GM23338 (cell line): ENCODE results near the gene CCNB3. TPM values are rescaled to one million over a fixed set of nuclear protein-coding genes. Genes with fewer than 3 reads are reported as not detected.

Experiments
- ATAC-seq: fragments of 200-7000 bp; cut with Tn5 transposase; 3 replicates; pipeline ENCODE4 v1.9.1; 2020
- DNase-seq: peaks from one replicate; pipeline ENCODE4 v3.0.0-alpha.2; 2015; ENCODE audit warnings: low spot score
- H2AFZ ChIP-seq: fragments of 200-600 bp; sonication (generic); 2 replicates; pipeline ENCODE4 v1.8.0; 2016; ENCODE audit warnings: antibody characterized with exemption, mild to moderate bottlenecking, moderate library complexity
- H3F3A ChIP-seq: fragments of 200-600 bp; sonication (generic); replicated peaks from 2 replicates; pipeline ENCODE4 v1.8.0; 2017; ENCODE audit warnings: antibody characterized with exemption, mixed run types, low read depth
- H3K27ac ChIP-seq: fragments of 200-600 bp; sonication (generic); 2 replicates; pipeline ENCODE4 v1.6.1; 2016; ENCODE audit warnings: low read depth
- H3K27me3 ChIP-seq: fragments of 200-600 bp; sonication (generic); 2 replicates; pipeline ENCODE4 v1.8.0; 2016; ENCODE audit warnings: mild to moderate bottlenecking, mixed run types, moderate library complexity; ENCODE audit not compliant: insufficient read depth
- H3K36me3 ChIP-seq: fragments of 200-600 bp; sonication (generic); 2 replicates; pipeline ENCODE4 v1.8.0; 2016; ENCODE audit warnings: mild to moderate bottlenecking; ENCODE audit not compliant: insufficient read depth
- H3K4me1 ChIP-seq: fragments of 200-600 bp; sonication (generic); 2 replicates; pipeline ENCODE4 v1.8.0; 2016; ENCODE audit warnings: mild to moderate bottlenecking, moderate library complexity; ENCODE audit not compliant: insufficient read depth
- H3K4me2 ChIP-seq: fragments of 200-600 bp; sonication (generic); 2 replicates; pipeline ENCODE4 v1.7.1; 2017; ENCODE audit warnings: mixed run types
- H3K4me3 ChIP-seq: fragments of 200-600 bp; sonication (generic); 2 replicates; pipeline ENCODE4 v1.6.1; 2016; ENCODE audit warnings: mixed run types
- H3K79me2 ChIP-seq: fragments of 200-600 bp; sonication (generic); replicated peaks from 2 replicates; pipeline ENCODE4 v1.8.0; 2017; ENCODE audit warnings: mild to moderate bottlenecking; ENCODE audit not compliant: insufficient read depth
- H3K9me2 ChIP-seq: fragments of 200-600 bp; sonication (generic); 2 replicates; pipeline ENCODE4 v1.8.0; 2017; ENCODE audit not compliant: insufficient read depth
- H4K20me1 ChIP-seq: fragments of 200-600 bp; sonication (generic); replicated peaks from 2 replicates; pipeline ENCODE4 v1.8.0; 2017; ENCODE audit warnings: mild to moderate bottlenecking; ENCODE audit not compliant: insufficient read depth
- H3K27ac Mint-ChIP-seq: 2 replicates; pipeline ENCODE4 v1.8.0; 2020; ENCODE audit warnings: inconsistent platforms, mild to moderate bottlenecking, moderate library complexity, mixed read lengths
- H3K27me3 Mint-ChIP-seq: 3 replicates; pipeline ENCODE4 v1.8.0; 2022; ENCODE audit warnings: low read depth, mild to moderate bottlenecking, moderate library complexity, mixed read lengths, inconsistent platforms; ENCODE audit not compliant: insufficient read depth, poor library complexity
- H3K36me3 Mint-ChIP-seq: 3 replicates; pipeline ENCODE4 v1.8.0; 2021; ENCODE audit warnings: low read depth, mild to moderate bottlenecking, inconsistent platforms, moderate library complexity, mixed read lengths
- H3K4me1 Mint-ChIP-seq: 3 replicates; pipeline ENCODE4 v1.8.0; 2020; ENCODE audit warnings: mild to moderate bottlenecking, inconsistent platforms, mixed read lengths
- H3K4me3 Mint-ChIP-seq: 3 replicates; pipeline ENCODE4 v1.8.0; 2021; ENCODE audit warnings: moderate library complexity, mild to moderate bottlenecking, inconsistent platforms, mixed read lengths
- H3K9me3 Mint-ChIP-seq: 3 replicates; pipeline ENCODE4 v1.8.0; 2020; ENCODE audit warnings: moderate library complexity, mild to moderate bottlenecking, inconsistent platforms, mixed read lengths
- CREB1 ChIP-seq: fragments of 250-450 bp; sonication (Bioruptor Pico); IDR thresholded peaks from 2 replicates; pipeline ENCODE4 v1.5.0; 2020; ENCODE audit warnings: low read depth, mild to moderate bottlenecking, moderate library complexity
- EZH2 ChIP-seq: fragments of 200-600 bp; sonication (generic); IDR thresholded peaks from one replicate; pipeline ENCODE4 v1.8.0; 2017; ENCODE audit warnings: antibody characterized with exemption, mild to moderate bottlenecking, low read depth; ENCODE audit not compliant: unreplicated experiment
- EZH2phosphoT487 ChIP-seq: fragments of 200-600 bp; sonication (generic); IDR thresholded peaks from one replicate; pipeline ENCODE4 v1.8.1; 2018; ENCODE audit warnings: antibody characterized with exemption; ENCODE audit not compliant: unreplicated experiment
- NANOG ChIP-seq: IDR thresholded peaks from 2 replicates; pipeline ENCODE4 v1.6.1; 2016; ENCODE audit warnings: antibody characterized with exemption, borderline replicate concordance
- REST ChIP-seq: IDR thresholded peaks from one replicate; pipeline ENCODE4 v1.6.1; 2018; ENCODE audit warnings: antibody characterized with exemption; ENCODE audit not compliant: unreplicated experiment
- STAT1 ChIP-seq: IDR thresholded peaks from one replicate; pipeline ENCODE4 v1.6.1; 2016; ENCODE audit warnings: antibody characterized with exemption; ENCODE audit not compliant: unreplicated experiment
- ZNF114 ChIP-seq: fragments of 250-450 bp; sonication (Bioruptor Pico); IDR thresholded peaks from 2 replicates; pipeline ENCODE4 v1.5.0; 2020; ENCODE audit warnings: mild to moderate bottlenecking, moderate library complexity
- ZNF331 ChIP-seq: fragments of 250-450 bp; sonication (Bioruptor Pico); IDR thresholded peaks from 2 replicates; pipeline ENCODE4 v1.5.0; 2020; ENCODE audit warnings: low read depth, mild to moderate bottlenecking, moderate library complexity
- ZNF462 ChIP-seq: fragments of 250-450 bp; sonication (Bioruptor Pico); IDR thresholded peaks from 2 replicates; pipeline ENCODE4 v1.5.0; 2020; ENCODE audit warnings: mild to moderate bottlenecking, moderate library complexity
- polyA plus RNA-seq: library from polyadenylated mRNA; unstranded; fragments of >200 nt; fragmentation: Nextera tagmentation; extraction: Ambion mirVana; gene quantifications from 2 replicates; pipeline ENCODE4 v1.2.1, GENCODE V29; 2016
- total RNA-seq: library from RNA; depleted of rRNA; stranded (reverse); fragments of >200 nt; shearing (Covaris generic); gene quantifications from 2 replicates; pipeline ENCODE4 v1.2.3, GENCODE V29; 2014
- TF ChIP-seq, protein P1 (sequence below), 2 experiments: fragments of 200-600 bp in 1 of 2; sonication (generic) in 1 of 2; conservative IDR thresholded peaks; 2 replicates each; pipeline versions ENCODE4 v1.5.1 to v1.6.1; 2016 to 2017; ENCODE audit warnings: antibody characterized with exemption in 2 of 2, low read depth in 2 of 2, mild to moderate bottlenecking in 2 of 2, moderate library complexity in 1 of 2
- TF ChIP-seq, protein P2 (sequence below): IDR thresholded peaks from 2 replicates; pipeline ENCODE4 v1.6.1; 2016; ENCODE audit warnings: antibody characterized with exemption

The CCNB3 gene
- total and polyA plus RNA-seq, 2 experiments from 2014 or later: 0.13 to 1.2 TPM

DNA sequence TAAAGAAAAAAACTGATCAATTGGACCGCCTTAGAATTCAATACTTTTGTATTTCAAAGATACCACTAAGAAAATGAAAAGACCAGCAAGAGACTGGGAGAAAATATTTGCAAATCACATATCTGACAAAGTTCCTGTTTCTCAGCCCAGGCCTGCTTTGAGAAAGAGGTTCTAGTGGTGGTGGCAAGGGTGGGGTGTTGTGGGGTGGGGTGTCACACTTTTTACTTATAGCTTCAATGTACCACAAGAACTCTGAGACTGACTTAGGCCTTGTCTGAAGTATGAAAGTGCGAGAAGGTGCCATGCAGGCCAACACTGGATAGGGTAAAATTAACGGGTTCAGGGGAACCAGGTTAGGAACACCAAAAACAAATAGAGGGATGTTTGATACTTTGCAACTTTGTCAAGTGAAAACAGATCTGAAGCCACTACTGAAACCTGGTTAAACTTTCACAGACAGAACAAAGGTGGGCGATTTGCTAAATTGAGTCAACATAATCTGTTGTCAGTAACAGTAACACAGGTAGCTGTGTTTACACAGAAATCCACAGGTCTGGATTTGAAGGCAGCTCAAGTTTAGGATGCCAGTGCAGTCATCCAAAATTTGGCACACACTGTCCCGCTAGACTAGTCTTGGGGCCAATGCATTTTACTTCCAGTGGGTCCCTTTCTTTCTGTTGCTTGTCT lies 177.3 kb downstream of the CCNB3 start:
- Histone ChIP-seq H3K4me1 (no peaks in the 10 kb centered on the region), H3K9me2 (no peaks in the 10 kb centered on the region), H3K36me3 (no peaks in the 10 kb centered on the region), H3K4me3 (no peak overlapping the region), H3K27ac (no peak overlapping the region), H3F3A (no peaks in the 10 kb centered on the region), H3K79me2 (no peaks in the 10 kb centered on the region), H2AFZ (no peak overlapping the region), H3K4me2 (no peak overlapping the region), H4K20me1 (no peaks in the 10 kb centered on the region), H3K27me3 (no peaks in the 10 kb centered on the region)
- ATAC-seq (no peak), DNase-seq (no peak)
- no peaks in the 10 kb centered on the region for H3K9me3 Mint-ChIP-seq
- no peaks in the 10 kb centered on the region for H3K27me3 Mint-ChIP-seq
- TF ChIP-seq EZH2phosphoT487: no peak
- TF ChIP-seq ZNF331 (CRISPR knock-in tag): no peak
- no peak for TF ChIP-seq ZNF462
- TF ChIP-seq NANOG: no peak
- no peak for TF ChIP-seq REST
- TF ChIP-seq EZH2: no peak
- no peak for TF ChIP-seq ZNF114 (CRISPR knock-in tag)
- TF ChIP-seq, protein P1, sequence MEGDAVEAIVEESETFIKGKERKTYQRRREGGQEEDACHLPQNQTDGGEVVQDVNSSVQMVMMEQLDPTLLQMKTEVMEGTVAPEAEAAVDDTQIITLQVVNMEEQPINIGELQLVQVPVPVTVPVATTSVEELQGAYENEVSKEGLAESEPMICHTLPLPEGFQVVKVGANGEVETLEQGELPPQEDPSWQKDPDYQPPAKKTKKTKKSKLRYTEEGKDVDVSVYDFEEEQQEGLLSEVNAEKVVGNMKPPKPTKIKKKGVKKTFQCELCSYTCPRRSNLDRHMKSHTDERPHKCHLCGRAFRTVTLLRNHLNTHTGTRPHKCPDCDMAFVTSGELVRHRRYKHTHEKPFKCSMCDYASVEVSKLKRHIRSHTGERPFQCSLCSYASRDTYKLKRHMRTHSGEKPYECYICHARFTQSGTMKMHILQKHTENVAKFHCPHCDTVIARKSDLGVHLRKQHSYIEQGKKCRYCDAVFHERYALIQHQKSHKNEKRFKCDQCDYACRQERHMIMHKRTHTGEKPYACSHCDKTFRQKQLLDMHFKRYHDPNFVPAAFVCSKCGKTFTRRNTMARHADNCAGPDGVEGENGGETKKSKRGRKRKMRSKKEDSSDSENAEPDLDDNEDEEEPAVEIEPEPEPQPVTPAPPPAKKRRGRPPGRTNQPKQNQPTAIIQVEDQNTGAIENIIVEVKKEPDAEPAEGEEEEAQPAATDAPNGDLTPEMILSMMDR (conservative IDR thresholded peaks at IDR 0.05; ENCODE audit: low read depth in 2 of 2): no peak
- TF ChIP-seq CREB1: no peak
- TF ChIP-seq, protein P2, sequence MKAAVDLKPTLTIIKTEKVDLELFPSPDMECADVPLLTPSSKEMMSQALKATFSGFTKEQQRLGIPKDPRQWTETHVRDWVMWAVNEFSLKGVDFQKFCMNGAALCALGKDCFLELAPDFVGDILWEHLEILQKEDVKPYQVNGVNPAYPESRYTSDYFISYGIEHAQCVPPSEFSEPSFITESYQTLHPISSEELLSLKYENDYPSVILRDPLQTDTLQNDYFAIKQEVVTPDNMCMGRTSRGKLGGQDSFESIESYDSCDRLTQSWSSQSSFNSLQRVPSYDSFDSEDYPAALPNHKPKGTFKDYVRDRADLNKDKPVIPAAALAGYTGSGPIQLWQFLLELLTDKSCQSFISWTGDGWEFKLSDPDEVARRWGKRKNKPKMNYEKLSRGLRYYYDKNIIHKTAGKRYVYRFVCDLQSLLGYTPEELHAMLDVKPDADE: no peak
- no peak for TF ChIP-seq STAT1
- peaks cover 43% of the 10 kb centered on the region for H3K36me3 Mint-ChIP-seq
- no peak overlapping the region for H3K27ac Mint-ChIP-seq
- H3K4me3 Mint-ChIP-seq: no peak overlapping the region
- H3K4me1 Mint-ChIP-seq: no peaks in the 10 kb centered on the region
